ENCODE results near the gene CNEP1R1. TPM values are rescaled to one million over a fixed set of nuclear protein-coding genes. Genes with fewer than 3 reads are reported as not detected.

Gene CNEP1R1
- total and polyA plus RNA-seq, 2 donors (not counting 1 experiment from before 2014, with no cell fraction given), result 32.5 to 37.3 TPM

DNA sequence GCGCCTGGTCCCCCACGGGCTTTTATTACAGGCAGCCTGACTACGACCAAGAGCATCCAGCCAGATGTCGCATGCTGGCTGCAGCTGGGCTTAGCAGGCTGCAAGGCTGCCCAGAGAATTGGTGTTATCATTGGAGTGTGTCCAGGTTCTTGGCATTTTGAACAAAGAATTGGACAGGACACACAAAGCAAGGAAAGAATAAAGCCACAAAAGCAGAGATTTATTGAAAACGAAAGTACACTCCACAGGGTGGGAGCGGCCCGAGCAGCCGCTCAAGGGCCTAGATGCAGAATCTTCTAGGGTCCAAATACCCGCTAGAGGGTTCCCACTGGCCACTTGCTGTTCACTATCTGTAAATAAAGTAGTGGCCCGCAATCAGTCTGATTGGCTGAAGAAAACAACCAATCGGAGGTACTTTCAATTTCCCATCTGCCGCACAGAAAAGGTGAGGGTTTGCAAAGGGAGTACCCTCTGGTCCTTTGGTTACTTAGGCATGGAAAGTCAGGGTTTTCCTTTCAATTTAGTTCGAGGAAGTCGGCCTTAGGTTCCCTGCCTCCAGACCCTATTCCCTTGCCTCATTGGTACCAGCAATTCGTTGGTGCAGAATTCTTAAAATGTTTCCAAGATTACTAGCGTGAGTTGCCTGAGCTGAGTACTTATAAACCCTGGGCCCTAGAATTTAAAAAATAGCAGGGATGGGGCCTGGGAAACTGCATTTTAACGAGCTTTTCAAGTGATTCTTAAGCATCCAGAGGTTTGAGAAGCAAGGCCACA lies 38.5 kb upstream of the CNEP1R1 start:
- Histone ChIP-seq H3K36me3 (ENCODE audit: control insufficient read depth, insufficient read depth, low read length) (no peaks in the 10 kb centered on the region), H3K4me1 (ENCODE audit: control insufficient read depth, extremely low read depth, insufficient read depth, low read length) (no peaks in the 10 kb centered on the region), H3K27me3 (ENCODE audit: control insufficient read depth, insufficient read depth, low read length) (no peaks in the 10 kb centered on the region), H3K9ac (ENCODE audit: insufficient read depth, low read length) (no peak overlapping the region), H3K79me2 (ENCODE audit: control insufficient read depth, insufficient read depth, low read length) (no peaks in the 10 kb centered on the region), H4K20me1 (ENCODE audit: control insufficient read depth, extremely low read depth, insufficient read depth, low read length) (no peaks in the 10 kb centered on the region), H3K9me3 (ENCODE audit: control insufficient read depth, insufficient read depth, low read depth, low read length) (no peaks in the 10 kb centered on the region), H3K4me3 (replicated peaks in 1 of 4; ENCODE audit: control extremely low read depth in 1 of 4, insufficient read depth in 1 of 4, low read depth in 3 of 4, low read length in 4 of 4) (peak overlapping the region; percentile 34 to 55 (median 37)), H2AFZ (ENCODE audit: low read length) (peak overlapping the region; percentile 17), H3K4me2 (ENCODE audit: extremely low read depth, insufficient read depth, low read length) (peak overlapping the region; percentile 63), H3K27ac (ENCODE audit: insufficient read depth, low read length) (no peak overlapping the region)
- DNase-seq (ENCODE audit: low read depth in 2 of 2), result peak; percentile 49 to 68
- no peak for TF ChIP-seq EZH2 (IDR thresholded peaks at IDR 0.05; ENCODE audit: low read length, missing control alignments)
- TF ChIP-seq, protein P1, sequence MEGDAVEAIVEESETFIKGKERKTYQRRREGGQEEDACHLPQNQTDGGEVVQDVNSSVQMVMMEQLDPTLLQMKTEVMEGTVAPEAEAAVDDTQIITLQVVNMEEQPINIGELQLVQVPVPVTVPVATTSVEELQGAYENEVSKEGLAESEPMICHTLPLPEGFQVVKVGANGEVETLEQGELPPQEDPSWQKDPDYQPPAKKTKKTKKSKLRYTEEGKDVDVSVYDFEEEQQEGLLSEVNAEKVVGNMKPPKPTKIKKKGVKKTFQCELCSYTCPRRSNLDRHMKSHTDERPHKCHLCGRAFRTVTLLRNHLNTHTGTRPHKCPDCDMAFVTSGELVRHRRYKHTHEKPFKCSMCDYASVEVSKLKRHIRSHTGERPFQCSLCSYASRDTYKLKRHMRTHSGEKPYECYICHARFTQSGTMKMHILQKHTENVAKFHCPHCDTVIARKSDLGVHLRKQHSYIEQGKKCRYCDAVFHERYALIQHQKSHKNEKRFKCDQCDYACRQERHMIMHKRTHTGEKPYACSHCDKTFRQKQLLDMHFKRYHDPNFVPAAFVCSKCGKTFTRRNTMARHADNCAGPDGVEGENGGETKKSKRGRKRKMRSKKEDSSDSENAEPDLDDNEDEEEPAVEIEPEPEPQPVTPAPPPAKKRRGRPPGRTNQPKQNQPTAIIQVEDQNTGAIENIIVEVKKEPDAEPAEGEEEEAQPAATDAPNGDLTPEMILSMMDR (conservative IDR thresholded peaks at IDR 0.05 in 1 of 2, IDR thresholded peaks at IDR 0.05 in 1 of 2; ENCODE audit: low read depth in 1 of 2, low read length in 2 of 2), result no peak

DNA sequence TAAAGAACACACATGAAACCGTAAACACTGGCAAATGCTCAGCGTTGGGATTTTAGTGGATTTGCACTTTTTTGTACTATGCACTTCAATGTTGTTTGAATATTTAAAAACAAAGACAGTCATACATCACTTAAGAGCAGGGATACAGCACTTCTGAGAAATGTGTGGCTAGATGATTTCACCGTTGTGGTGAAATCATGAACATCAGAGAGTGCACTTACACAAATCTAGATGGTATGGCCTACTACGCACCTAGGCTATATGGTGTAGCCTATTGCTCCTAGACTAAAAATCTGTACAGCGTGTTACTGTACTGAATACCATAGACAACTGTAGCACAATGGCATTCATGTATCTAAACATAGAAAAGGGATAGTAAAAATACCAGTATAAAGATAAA lies 37.6 kb upstream of the CNEP1R1 start:
- Histone ChIP-seq H3K79me2 (ENCODE audit: control insufficient read depth, insufficient read depth, low read length) (no peaks in the 10 kb centered on the region), H3K4me3 (replicated peaks in 1 of 4; ENCODE audit: control extremely low read depth in 1 of 4, insufficient read depth in 1 of 4, low read depth in 3 of 4, low read length in 4 of 4) (no peak overlapping the region), H3K4me1 (ENCODE audit: control insufficient read depth, extremely low read depth, insufficient read depth, low read length) (no peaks in the 10 kb centered on the region), H4K20me1 (ENCODE audit: control insufficient read depth, extremely low read depth, insufficient read depth, low read length) (no peaks in the 10 kb centered on the region), H3K9ac (ENCODE audit: insufficient read depth, low read length) (no peak overlapping the region), H3K36me3 (ENCODE audit: control insufficient read depth, insufficient read depth, low read length) (no peaks in the 10 kb centered on the region), H2AFZ (ENCODE audit: low read length) (no peak overlapping the region), H3K27ac (ENCODE audit: insufficient read depth, low read length) (no peak overlapping the region), H3K9me3 (ENCODE audit: control insufficient read depth, insufficient read depth, low read depth, low read length) (no peaks in the 10 kb centered on the region), H3K4me2 (ENCODE audit: extremely low read depth, insufficient read depth, low read length) (no peak overlapping the region), H3K27me3 (ENCODE audit: control insufficient read depth, insufficient read depth, low read length) (no peaks in the 10 kb centered on the region)
- no peak for TF ChIP-seq EZH2 (IDR thresholded peaks at IDR 0.05; ENCODE audit: low read length, missing control alignments)
- TF ChIP-seq, protein P1 (conservative IDR thresholded peaks at IDR 0.05 in 1 of 2, IDR thresholded peaks at IDR 0.05 in 1 of 2; ENCODE audit: low read depth in 1 of 2, low read length in 2 of 2), result no peak
- no peak for DNase-seq (ENCODE audit: low read depth in 2 of 2)

DNA sequence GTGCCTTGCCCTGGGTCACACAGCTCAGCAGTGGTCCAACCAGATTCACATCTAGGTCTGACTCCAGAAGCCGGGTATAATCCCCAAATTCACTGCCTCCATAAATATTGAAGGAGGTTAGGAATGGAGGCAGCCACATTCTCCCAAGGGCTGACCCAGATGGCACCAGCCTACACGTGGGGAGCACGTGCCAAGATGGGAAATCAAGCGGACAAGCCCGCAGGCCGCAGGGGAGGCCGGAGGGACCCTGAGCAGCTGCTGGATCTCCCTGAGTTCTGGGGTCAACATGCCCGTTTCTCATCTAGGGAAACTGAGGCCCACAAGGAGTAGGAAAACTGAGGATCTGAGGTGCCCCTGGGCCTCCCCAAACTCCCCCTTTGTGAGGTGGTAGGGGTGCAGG lies 32.2 kb upstream of the CNEP1R1 start:
- no peak overlapping the region for H3K4me3 ChIP-seq (replicated peaks in 1 of 4; ENCODE audit: control extremely low read depth in 1 of 4, insufficient read depth in 1 of 4, low read depth in 3 of 4, low read length in 4 of 4)
- H3K4me1 ChIP-seq (ENCODE audit: control insufficient read depth, extremely low read depth, insufficient read depth, low read length), result no peaks in the 10 kb centered on the region
- H3K9ac ChIP-seq (ENCODE audit: insufficient read depth, low read length), result no peak overlapping the region
- no peaks in the 10 kb centered on the region for H3K79me2 ChIP-seq (ENCODE audit: control insufficient read depth, insufficient read depth, low read length)
- no peaks in the 10 kb centered on the region for H4K20me1 ChIP-seq (ENCODE audit: control insufficient read depth, extremely low read depth, insufficient read depth, low read length)
- no peak overlapping the region for H2AFZ ChIP-seq (ENCODE audit: low read length)
- H3K4me2 ChIP-seq (ENCODE audit: extremely low read depth, insufficient read depth, low read length), result no peak overlapping the region
- H3K27ac ChIP-seq (ENCODE audit: insufficient read depth, low read length), result no peak overlapping the region
- no peaks in the 10 kb centered on the region for H3K36me3 ChIP-seq (ENCODE audit: control insufficient read depth, insufficient read depth, low read length)
- no peaks in the 10 kb centered on the region for H3K9me3 ChIP-seq (ENCODE audit: control insufficient read depth, insufficient read depth, low read depth, low read length)
- no peaks in the 10 kb centered on the region for H3K27me3 ChIP-seq (ENCODE audit: control insufficient read depth, insufficient read depth, low read length)
- DNase-seq (ENCODE audit: low read depth in 2 of 2), result no peak
- TF ChIP-seq, protein P1 (conservative IDR thresholded peaks at IDR 0.05 in 1 of 2, IDR thresholded peaks at IDR 0.05 in 1 of 2; ENCODE audit: low read depth in 1 of 2, low read length in 2 of 2), result no peak
- no peak for TF ChIP-seq EZH2 (IDR thresholded peaks at IDR 0.05; ENCODE audit: low read length, missing control alignments)

Measured in fibroblast of lung (primary cell).